GM21723 (cell line): ENCODE data around the gene RGR.
A peak's percentile ranks its signal among the peaks of the same experiment; 100 is the strongest.

Experiments used
- ATAC-seq: cut with Tn5 transposase; IDR thresholded peaks from one replicate; pipeline ENCODE4 v1.9.1; 2021; ENCODE audit warnings: mild to moderate bottlenecking, moderate library complexity; ENCODE audit not compliant: unreplicated experiment

Gene RGR

GRCh38 chr10:84293171-84293570 is 48.3 kb downstream of the RGR start:
- no peak for ATAC-seq

- no peak for ATAC-seq
These were observed 48.7 kb downstream of the RGR start for GRCh38 chr10:84293574-84294016.

- ATAC-seq: peak; percentile 77
These were observed 50.1 kb downstream of the RGR start for GRCh38 chr10:84294766-84295447.

- no peak for ATAC-seq
These were observed 51.5 kb downstream of the RGR start for GRCh38 chr10:84296091-84296981.

- no peak for ATAC-seq
These were observed 53.2 kb downstream of the RGR start for GRCh38 chr10:84298057-84298456.

- no peak for ATAC-seq
These were observed 57.4 kb downstream of the RGR start for GRCh38 chr10:84302223-84302622.

GRCh38 chr10:84306751-84307384 is 62.0 kb downstream of the RGR start:
- ATAC-seq: no peak

GRCh38 chr10:84308021-84308420 is 63.2 kb downstream of the RGR start:
- no peak for ATAC-seq

GRCh38 chr10:84308481-84309304 is 63.8 kb downstream of the RGR start:
- ATAC-seq: peak; percentile 75
